Endometrial microvascular endothelial cells (primary cell): ENCODE measurements around the gene MYOCD. TPM values are rescaled to one million over a fixed set of nuclear protein-coding genes. Genes with fewer than 3 reads are reported as not detected.

ENCODE experiments used
- in situ Hi-C: cut with HindIII; loops from 2 replicates; pipeline ENCODE4 v1.10.0; 2017; ENCODE audit warnings: low sequenced_read_pairs, low pct_unique_long_range_greater_than_20kb; ENCODE audit errors: inconsistent ontology term
- total RNA-seq: library from RNA; depleted of rRNA; stranded (reverse); fragments of >200 nt; gene quantifications from one replicate; pipeline ENCODE4 v1.2.3, GENCODE V29; 2015; ENCODE audit errors: inconsistent ontology term

The MYOCD gene
- total RNA-seq, 1 donor from 2014 or later, result 0.19 TPM

DNA sequence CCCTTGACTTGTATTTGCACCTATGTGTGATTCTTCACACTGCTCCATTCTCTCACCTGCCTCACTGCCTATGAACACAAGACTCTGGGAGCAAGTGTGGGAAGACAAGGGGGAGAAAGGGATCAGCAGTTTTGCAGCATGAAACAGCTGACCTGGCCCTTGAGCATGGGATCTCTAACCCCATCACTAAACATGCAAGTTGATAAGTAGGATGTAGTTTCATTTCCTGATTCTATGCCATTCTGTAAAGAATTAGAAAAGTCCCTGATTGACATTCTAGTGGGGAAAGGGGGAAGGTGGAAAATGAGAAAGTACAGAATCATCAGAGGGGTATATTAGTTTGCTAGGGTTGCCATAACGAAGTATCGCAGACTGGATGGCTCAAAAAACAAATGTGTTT lies 25.3 kb upstream of the MYOCD start:
- in situ Hi-C loops, result no loop called here

DNA sequence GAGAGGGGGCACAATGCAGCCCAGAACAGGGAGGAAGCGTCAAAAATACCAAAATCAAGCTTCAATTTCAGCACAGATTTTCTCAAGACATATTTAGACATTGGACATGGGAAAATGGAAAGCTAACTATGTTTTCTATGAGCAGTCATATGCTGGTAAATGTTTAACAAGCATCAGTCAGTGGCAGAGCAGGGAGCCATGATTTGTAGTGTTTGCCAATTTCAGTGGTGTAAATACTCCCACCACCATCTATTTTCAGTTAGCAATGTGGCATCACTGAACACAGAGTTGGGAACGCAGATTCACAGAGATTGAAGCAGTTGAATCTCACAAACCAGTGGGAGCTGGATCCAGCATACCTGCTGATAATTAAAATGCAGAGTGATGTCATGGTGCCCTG lies 24.6 kb upstream of the MYOCD start:
- in situ Hi-C loops, result no loop called here

GRCh38 chr17:12642034-12642433 lies 23.7 kb upstream of the MYOCD start:
- in situ Hi-C loops, result no loop called here

GRCh38 chr17:12643822-12644221 lies 21.9 kb upstream of the MYOCD start:
- in situ Hi-C loops, result no loop called here

DNA sequence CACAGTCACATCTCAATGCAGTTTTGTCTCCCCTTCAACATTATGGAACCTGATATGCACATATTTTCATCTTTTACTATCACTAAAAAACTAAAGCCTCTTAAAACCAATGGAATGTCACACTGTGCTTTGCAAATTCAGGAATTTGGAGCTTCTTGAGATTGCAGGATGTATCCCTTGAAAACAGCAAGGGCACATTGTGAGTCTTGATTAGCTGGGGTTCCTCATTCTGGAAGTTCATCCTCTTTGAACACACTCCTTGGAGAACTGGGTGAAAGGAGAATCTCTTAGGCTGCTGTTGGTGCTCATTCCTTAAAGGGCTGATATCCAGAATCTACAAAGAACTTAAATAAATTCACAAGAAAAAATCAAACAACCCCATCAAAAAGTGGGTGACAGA lies 21.1 kb upstream of the MYOCD start:
- in situ Hi-C loops, result no loop called here

DNA sequence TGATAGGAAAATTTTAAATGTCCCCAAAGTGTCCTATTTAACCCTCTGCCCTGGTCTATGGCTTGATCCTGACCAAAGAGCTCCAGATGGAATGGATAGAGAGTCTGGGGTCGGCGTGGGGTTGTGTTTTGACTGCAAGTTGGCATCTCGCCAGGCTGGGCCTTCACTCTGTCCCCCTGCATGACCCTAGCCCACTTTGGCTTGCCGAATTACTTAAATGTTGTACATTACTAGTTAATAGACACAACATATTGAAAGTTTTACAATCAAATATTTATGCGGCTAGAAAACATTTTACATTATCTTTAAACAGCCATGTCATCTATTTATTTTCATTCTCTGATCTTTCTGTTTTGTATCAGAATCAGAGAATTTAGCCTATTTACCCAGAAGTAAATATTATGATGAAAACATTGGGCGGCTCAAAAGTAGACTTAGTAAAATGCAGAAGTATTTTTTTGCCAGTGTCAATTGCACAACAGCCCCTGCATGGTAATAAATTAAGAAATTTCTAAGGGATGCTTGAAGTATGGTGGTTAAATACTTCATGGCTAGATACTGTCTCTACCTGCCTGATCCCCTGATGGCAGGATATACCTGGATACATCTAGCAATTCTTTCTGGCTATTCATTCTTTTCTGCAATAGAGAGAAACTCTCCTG lies 18.8 kb upstream of the MYOCD start:
- in situ Hi-C loops, result no loop called here

DNA sequence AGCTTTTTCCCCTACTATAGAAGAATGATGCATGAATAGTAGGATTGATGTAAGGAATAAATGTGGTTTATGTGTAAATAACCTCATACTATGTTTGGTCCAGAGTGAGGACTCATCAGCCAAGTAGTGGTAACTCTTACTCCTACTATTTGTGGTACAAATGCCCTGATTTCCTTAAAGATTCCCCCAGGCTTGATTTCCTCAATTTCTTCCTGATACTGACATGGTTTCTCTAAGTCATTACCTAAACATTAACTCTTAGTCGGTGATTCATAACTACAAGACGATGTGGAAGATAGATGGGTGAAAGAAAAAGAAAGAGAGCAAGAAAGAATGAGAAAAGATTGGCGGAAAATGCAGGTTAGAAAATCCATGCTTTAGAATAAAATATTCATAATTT lies 17.2 kb upstream of the MYOCD start:
- in situ Hi-C loops, result no loop called here

DNA sequence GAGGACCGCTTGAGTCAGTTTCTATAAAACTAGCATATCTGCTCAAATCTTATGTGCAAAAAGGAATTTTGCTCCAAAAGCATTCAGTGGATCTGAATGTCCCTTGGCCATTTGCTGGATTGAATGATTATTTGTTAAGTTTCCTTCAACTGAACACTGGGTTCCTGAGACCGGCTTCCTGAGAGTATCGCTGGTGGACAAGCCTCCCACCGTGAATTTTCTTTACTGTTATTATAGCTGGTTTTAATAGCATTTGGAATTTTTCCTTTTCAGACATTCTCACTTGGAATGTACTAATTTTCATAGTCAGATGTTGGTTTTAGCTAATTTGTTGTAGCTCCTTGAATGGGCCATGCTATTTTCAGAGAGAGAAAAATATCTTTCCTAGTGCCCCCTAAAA lies 9.8 kb upstream of the MYOCD start:
- in situ Hi-C loops, result no loop called here

- in situ Hi-C loops, result no loop called here
Observed at GRCh38 chr17:12656354-12656753, 9.3 kb upstream of the MYOCD start.

DNA sequence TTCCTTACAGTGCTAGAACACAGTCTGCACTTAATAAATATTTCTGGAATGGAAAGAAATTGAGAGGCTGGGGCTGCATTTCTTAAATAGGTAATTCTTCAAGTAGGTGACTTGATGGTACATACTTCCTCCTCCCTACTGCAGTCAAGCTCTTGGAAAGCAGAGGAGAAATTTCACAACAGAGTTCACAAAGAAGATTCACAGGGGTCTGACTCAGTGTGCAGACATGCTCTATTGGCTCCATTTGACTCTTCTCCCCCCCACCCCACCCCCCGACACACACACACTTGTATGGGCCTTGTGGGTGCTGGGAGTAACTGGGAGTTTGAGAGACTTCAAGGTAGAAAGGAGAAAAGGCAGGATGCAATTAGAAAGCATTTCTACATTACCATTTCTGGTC lies 6.2 kb upstream of the MYOCD start:
- in situ Hi-C loops, result no loop called here

- in situ Hi-C loops, result no loop called here
Observed at GRCh38 chr17:12664252-12664651, 1.4 kb upstream of the MYOCD start.

GRCh38 chr17:12664894-12665262 lies 812 bp upstream of the MYOCD start:
- in situ Hi-C loops, result no loop called here

GRCh38 chr17:12666718-12667117 lies 1.0 kb downstream of the MYOCD start:
- in situ Hi-C loops, result no loop called here

GRCh38 chr17:12667299-12667958 lies 1.7 kb downstream of the MYOCD start:
- in situ Hi-C loops, result no loop called here

GRCh38 chr17:12671906-12672305 lies 6.2 kb downstream of the MYOCD start:
- in situ Hi-C loops, result no loop called here

GRCh38 chr17:12672947-12673346 lies 7.3 kb downstream of the MYOCD start:
- in situ Hi-C loops, result no loop called here

DNA sequence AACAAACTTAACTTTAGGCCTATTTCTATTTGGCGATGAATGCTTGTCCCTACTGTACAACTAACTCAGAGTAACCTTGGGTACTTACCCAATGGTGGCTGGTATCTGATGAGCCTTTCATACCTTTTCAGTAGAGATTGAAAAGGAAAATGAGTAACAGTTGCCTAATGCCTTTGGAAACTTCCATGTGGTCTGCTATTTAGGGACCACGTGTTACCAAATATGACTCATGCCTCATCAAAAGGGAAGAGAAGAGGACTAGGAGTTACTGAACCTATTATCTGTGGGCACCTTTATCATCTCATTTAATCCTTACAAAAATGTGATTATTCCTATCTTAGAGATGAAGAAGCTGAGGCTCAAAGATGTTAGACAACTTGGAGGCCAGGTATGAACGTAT lies 8.1 kb downstream of the MYOCD start:
- in situ Hi-C loops, result no loop called here

- in situ Hi-C loops, result no loop called here
Observed at GRCh38 chr17:12680407-12680897, 14.8 kb downstream of the MYOCD start.

- in situ Hi-C loops, result no loop called here
Observed at GRCh38 chr17:12680993-12681392, 15.3 kb downstream of the MYOCD start.

- in situ Hi-C loops, result no loop called here
Observed at GRCh38 chr17:12683299-12683698, 17.6 kb downstream of the MYOCD start.

DNA sequence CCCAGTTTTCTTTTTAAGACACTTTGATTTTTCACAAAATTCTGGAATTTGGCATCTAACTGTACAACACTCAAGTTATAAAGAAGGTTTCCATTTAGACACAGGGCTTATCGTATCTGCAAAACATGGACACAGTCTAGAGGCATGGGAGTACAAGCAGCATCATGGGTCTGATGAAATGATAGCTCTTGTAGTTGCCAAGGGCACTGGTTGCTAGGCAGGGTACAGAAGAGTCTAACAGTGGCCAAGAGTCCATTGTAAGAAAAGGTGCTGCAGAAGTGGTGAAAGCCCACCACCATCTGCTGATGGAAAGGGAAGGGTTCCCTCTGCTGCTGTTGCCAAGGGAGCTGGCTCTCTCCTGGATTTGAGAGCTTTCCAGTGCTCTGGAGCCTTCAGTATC lies 20.8 kb downstream of the MYOCD start:
- in situ Hi-C loops, result no loop called here
